Body of pancreas (tissue), 4 donors: Measurements from ENCODE around the gene GPR21. TPM values are rescaled to one million over a fixed set of nuclear protein-coding genes. Genes with fewer than 3 reads are reported as not detected.

Source experiments
- ATAC-seq: fragments of 150-250 bp; one replicate; pipeline ENCODE4 v1.9.1; 2016
- DNase-seq, 4 donors: peaks; one replicate each; pipeline ENCODE4 v3.0.0-alpha.2; 2019
- H3K27ac ChIP-seq, 4 donors: fragments of 200-600 bp; sonication (generic); 1 replicate in 3 of 4; 2 replicates in 1 of 4; pipeline versions ENCODE4 v1.5.1 to v1.6.1; 2016 to 2019; ENCODE audit warnings: mild to moderate bottlenecking in 1 of 4, mixed read lengths in 1 of 4, moderate library complexity in 1 of 4
- H3K27me3 ChIP-seq, 2 donors: fragments of 200-600 bp; sonication (generic); one replicate each; pipeline ENCODE4 v1.6.0; 2016; ENCODE audit warnings: mild to moderate bottlenecking in 1 of 2
- H3K36me3 ChIP-seq, 2 donors: fragments of 200-600 bp; sonication (generic); replicated peaks in 1 of 2; 2 replicates each; pipeline ENCODE4 v1.5.1; 2016; ENCODE audit warnings: low read depth in 2 of 2; ENCODE audit not compliant: insufficient read depth in 1 of 2
- H3K4me1 ChIP-seq: fragments of 200-600 bp; sonication (generic); one replicate; pipeline ENCODE4 v1.6.0; 2016
- H3K4me3 ChIP-seq, 2 donors: fragments of 200-600 bp; sonication (generic); 1 replicate in 1 of 2; 2 replicates in 1 of 2; pipeline ENCODE4 v1.5.1; 2016 to 2019
- H3K9me3 ChIP-seq, 3 donors: fragments of 200-600 bp; sonication (generic); 1 replicate in 2 of 3; 2 replicates in 1 of 3; pipeline ENCODE4 v1.5.1; 2016
- POLR2A ChIP-seq, 3 donors: fragments of 450-650 bp; IDR thresholded peaks; one replicate each; pipeline ENCODE4 v1.6.1; 2016; ENCODE audit warnings: antibody characterized with exemption in 3 of 3, mild to moderate bottlenecking in 2 of 3
- whole genome bisulfite sequencing, 2 donors: methylation state at CpG; one replicate each; pipeline ENCODE4 v1.1.5; 2017; 5-methylcytosine and 5-hydroxymethylcytosine counted together
- intact Hi-C: fragments of 100-400 bp; cut with DNase I; formaldehyde crosslinking; loops from one replicate; pipeline ENCODE4 v1.15.1; 2023
- total RNA-seq, 2 donors: library from RNA; depleted of rRNA; stranded (reverse); fragments of >200 nt; gene quantifications; one replicate each; pipeline ENCODE4 v1.1.0, GENCODE V29; 2016
- TF ChIP-seq, protein P1 (sequence below), 7 experiments: fragments of 450-650 bp in 4 of 7; fragments of 200-600 bp in 3 of 7; sonication (generic) in 3 of 7; IDR thresholded peaks; one replicate each; pipeline ENCODE4 v1.5.1; 2016 to 2019; ENCODE audit warnings: antibody characterized with exemption in 7 of 7

GPR21 gene
- total RNA-seq, 2 donors from 2014 or later: not detected

DNA sequence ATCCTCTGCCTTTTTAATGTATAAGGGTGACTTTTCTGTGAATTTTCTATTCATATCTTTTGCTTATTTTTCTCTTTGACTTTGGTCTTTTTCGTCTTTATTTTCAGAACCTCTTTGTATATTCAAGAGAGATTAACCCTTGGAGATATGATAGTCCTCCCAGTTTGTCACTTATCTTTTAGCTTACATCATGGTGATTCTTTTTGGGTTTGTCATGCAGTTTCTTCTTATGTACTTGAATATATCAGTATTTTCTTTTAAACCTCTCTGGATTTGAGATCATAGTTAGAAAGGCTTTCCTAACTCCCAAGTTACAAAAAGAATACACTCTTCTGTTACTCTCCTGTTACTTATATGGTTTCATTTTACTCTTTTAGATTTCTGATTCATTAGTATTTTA, 27.5 kb upstream of the GPR21 start:
- intact Hi-C loops: no loop called here
- 67 to 73% methylated on average over 1 of the region's 1 CpG for WGBS, 2 donors
- DNase-seq (no peak), ATAC-seq (no peak)
- TF ChIP-seq POLR2A (IDR thresholded peaks at IDR 0.05): no peak
- TF ChIP-seq, protein P1, sequence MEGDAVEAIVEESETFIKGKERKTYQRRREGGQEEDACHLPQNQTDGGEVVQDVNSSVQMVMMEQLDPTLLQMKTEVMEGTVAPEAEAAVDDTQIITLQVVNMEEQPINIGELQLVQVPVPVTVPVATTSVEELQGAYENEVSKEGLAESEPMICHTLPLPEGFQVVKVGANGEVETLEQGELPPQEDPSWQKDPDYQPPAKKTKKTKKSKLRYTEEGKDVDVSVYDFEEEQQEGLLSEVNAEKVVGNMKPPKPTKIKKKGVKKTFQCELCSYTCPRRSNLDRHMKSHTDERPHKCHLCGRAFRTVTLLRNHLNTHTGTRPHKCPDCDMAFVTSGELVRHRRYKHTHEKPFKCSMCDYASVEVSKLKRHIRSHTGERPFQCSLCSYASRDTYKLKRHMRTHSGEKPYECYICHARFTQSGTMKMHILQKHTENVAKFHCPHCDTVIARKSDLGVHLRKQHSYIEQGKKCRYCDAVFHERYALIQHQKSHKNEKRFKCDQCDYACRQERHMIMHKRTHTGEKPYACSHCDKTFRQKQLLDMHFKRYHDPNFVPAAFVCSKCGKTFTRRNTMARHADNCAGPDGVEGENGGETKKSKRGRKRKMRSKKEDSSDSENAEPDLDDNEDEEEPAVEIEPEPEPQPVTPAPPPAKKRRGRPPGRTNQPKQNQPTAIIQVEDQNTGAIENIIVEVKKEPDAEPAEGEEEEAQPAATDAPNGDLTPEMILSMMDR (IDR thresholded peaks at IDR 0.05): no peak
- H3K4me3 ChIP-seq: no peak overlapping the region
- H3K4me1 ChIP-seq: no peaks in the 10 kb centered on the region
- H3K36me3 ChIP-seq: peaks cover 0 to 2% of the 10 kb centered on the region in 2 donors
- H3K9me3 ChIP-seq: no peaks in the 10 kb centered on the region
- no peak overlapping the region for H3K27ac ChIP-seq
- H3K27me3 ChIP-seq: no peaks in the 10 kb centered on the region

DNA sequence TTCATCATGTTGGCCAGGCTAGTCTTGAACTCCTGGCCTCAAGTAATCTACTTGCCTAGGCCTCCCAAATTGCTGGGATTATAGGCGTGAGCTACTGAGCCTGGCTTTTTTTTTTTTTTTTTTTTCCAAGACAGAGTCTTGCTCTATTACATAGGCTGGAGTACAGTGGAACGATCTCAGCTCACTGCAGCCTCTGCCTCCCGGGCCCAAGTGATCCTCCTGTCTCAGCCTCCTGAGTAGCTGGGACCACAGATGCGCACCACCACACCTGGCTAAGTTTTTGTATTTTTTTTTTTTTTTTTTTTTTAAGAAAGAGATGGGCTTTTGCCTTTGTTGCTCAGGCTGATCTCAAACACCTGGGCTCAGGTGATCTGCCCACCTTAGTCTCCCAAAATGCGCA, 26.2 kb upstream of the GPR21 start:
- Histone ChIP-seq H3K27ac (no peak overlapping the region), H3K4me1 (no peaks in the 10 kb centered on the region), H3K27me3 (no peaks in the 10 kb centered on the region), H3K9me3 (no peaks in the 10 kb centered on the region), H3K4me3 (no peak overlapping the region), H3K36me3 (peaks cover 0 to 2% of the 10 kb centered on the region in 2 donors)
- intact Hi-C loops: no loop called here
- ATAC-seq (no peak), DNase-seq (no peak)
- 83 to 86% methylated on average over 5 of the region's 5 CpGs for WGBS, 2 donors
- TF ChIP-seq POLR2A (IDR thresholded peaks at IDR 0.05): no peak
- TF ChIP-seq, protein P1 (IDR thresholded peaks at IDR 0.05): no peak

DNA sequence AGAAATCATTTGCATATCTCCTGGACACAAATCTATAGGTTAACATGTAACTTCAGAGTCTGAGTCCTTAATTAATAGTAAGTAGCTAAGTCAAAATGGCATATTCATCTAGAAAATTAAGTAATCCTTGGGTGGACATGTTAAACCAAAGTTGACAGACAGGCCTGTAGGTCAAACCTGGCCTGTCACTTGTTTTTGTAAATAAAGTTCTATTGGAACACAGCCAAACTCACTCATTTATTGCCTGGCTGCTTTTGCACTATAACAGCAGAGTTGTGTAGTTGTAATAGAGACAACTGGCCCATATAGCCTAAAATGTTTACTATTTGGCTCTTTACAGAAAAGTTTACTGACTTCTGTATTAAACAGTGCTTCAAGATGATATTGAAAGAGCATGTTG, 24.6 kb upstream of the GPR21 start:
- no peaks in the 10 kb centered on the region for H3K9me3 ChIP-seq
- H3K27ac ChIP-seq: no peak overlapping the region
- H3K4me1 ChIP-seq: no peaks in the 10 kb centered on the region
- no peak for ATAC-seq
- H3K4me3 ChIP-seq: no peak overlapping the region
- H3K36me3 ChIP-seq: peaks cover 0 to 2% of the 10 kb centered on the region in 2 donors
- H3K27me3 ChIP-seq: no peaks in the 10 kb centered on the region
- intact Hi-C loops: no loop called here
- no peak for TF ChIP-seq POLR2A (IDR thresholded peaks at IDR 0.05)
- TF ChIP-seq, protein P1 (IDR thresholded peaks at IDR 0.05): no peak
- DNase-seq: no peak

DNA sequence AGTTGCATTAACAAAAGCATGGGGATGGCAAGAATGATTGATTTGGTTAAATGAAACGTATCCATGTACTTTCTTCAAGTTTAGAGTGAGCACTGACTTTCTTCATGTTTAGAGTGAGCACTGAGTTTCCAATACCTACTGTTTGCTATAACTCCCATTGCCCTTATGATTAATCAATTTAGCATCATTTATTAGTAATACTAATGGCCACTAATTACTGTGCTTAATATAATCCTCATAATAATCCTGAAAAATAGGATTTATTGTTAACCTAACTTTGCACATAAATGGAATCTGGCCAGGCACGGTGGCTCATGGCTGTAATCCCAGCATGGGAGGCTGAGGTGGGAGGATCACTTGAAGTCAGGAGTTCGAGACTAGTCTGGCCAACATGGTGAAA, 22.1 kb upstream of the GPR21 start:
- ATAC-seq: no peak
- Histone ChIP-seq H3K27ac (no peak overlapping the region), H3K4me1 (no peaks in the 10 kb centered on the region), H3K36me3 (peaks cover 0 to 8% of the 10 kb centered on the region in 2 donors), H3K4me3 (no peak overlapping the region), H3K27me3 (no peaks in the 10 kb centered on the region), H3K9me3 (no peaks in the 10 kb centered on the region)
- TF ChIP-seq, protein P1 (IDR thresholded peaks at IDR 0.05): no peak
- TF ChIP-seq POLR2A (IDR thresholded peaks at IDR 0.05): no peak
- 90 to 91% methylated on average over 3 of the region's 3 CpGs for WGBS, 2 donors
- no peak for DNase-seq
- intact Hi-C loops: no loop called here

DNA sequence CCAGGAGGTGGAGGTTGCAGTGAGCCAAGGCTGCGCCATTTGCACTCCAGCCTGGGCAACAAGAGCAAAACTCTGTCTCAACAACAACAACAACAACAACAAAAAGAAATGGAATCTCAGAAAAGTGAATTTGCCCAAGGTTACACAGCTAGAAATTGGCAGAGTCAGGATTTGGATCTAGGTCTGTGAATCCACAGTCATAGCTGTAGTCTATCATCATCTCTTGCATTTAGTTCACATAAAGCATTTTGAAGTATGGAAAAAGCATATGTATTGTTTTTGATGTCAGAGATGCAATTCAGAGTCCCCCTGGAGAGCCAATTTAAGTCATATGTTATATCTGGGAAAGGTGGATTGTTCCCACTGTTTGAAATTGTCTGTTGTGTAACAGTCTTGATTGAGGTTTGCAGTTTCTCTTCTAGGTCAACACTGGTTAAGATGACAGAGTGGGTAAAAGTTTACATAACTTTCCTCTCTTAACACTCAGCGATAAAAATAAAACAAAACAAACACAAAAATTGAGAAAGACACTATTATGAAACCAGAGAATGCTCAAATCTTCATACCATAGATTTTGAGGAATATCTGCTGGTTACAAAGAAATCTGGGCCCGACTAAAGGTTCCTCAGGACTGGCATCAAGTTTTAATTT, 21.5 kb upstream of the GPR21 start:
- H3K9me3 ChIP-seq: no peaks in the 10 kb centered on the region
- intact Hi-C loops: no loop called here
- no peak for ATAC-seq
- no peak overlapping the region for H3K4me3 ChIP-seq
- TF ChIP-seq, protein P1 (IDR thresholded peaks at IDR 0.05): no peak
- TF ChIP-seq POLR2A (IDR thresholded peaks at IDR 0.05): no peak
- no peaks in the 10 kb centered on the region for H3K4me1 ChIP-seq
- no peaks in the 10 kb centered on the region for H3K27me3 ChIP-seq
- peaks cover 0 to 8% of the 10 kb centered on the region in 2 donors for H3K36me3 ChIP-seq
- 82 to 89% methylated on average over 3 of the region's 3 CpGs for WGBS, 2 donors
- H3K27ac ChIP-seq: no peak overlapping the region
- DNase-seq: no peak
